K562 (cell line): ENCODE data around the gene IARS1. TPM values are rescaled to one million over a fixed set of nuclear protein-coding genes. Genes with fewer than 3 reads are reported as not detected.
A peak's percentile ranks its signal among the peaks of the same experiment; 100 is the strongest.

Source experiments
- MCM2 ChIP-seq: fragments of 450-650 bp; IDR thresholded peaks from 2 replicates; pipeline ENCODE4 v1.6.1; 2017; ENCODE audit warnings: low read depth, mild to moderate bottlenecking
- REST ChIP-seq, 2 experiments: fragments of 450-650 bp; formaldehyde crosslinking in 1 of 2; IDR thresholded peaks; 2 replicates each; pipeline versions ENCODE4 v1.4.0 to v1.6.1; 2014 to 2020; ENCODE audit warnings: mild to moderate bottlenecking in 2 of 2, borderline replicate concordance in 1 of 2, low read depth in 1 of 2
- polyA plus RNA-seq, 8 experiments: library from polyadenylated mRNA; depleted of rRNA in 4 of 8; stranded (reverse) in 5 of 8; unstranded in 3 of 8; fragments of >200 nt; fragmentation: Nextera tagmentation in 2 of 8; fragmentation: Illumina TruSeq in 1 of 8; extraction: Ambion mirVana in 2 of 8; extraction: Trizol in 1 of 8; gene quantifications; 2 replicates each; pipeline versions ENCODE4 v1.2.1 to v1.2.3, GENCODE V29; 2011 to 2014; ENCODE audit warnings: inconsistent platforms in 1 of 8, missing spikeins in 1 of 8
- total RNA-seq, 7 experiments: library from RNA; depleted of rRNA in 6 of 7; stranded (reverse); fragments of >200 nt in 6 of 7; fragmentation: Illumina TruSeq in 2 of 7; extraction: Trizol in 2 of 7; gene quantifications; 2 replicates each; pipeline versions ENCODE4 v1.2.1 to v1.2.3, GENCODE V29; 2011 to 2021; ENCODE audit warnings: low replicate concordance in 1 of 7

The IARS1 gene
- total and polyA plus RNA-seq, 9 of the 15 experiments (the other 6 are each of a cell fraction or from before 2014, with no cell fraction given): 119 to 371 (median 234) TPM

- TF ChIP-seq REST (IDR thresholded peaks at IDR 0.05; ENCODE audit: borderline replicate concordance) (peak; percentile 68; the same call in 1 of the 2 replicates), REST (CRISPR knock-in tag; IDR thresholded peaks at IDR 0.05; ENCODE audit: low read depth) (no peak), MCM2 (no peak)
Observed at GRCh38 chr9:92328225-92328624, 34.7 kb upstream of the IARS1 start (continued).
